Gastrocnemius medialis (tissue), 4 donors: Measurements from ENCODE around the gene SDHA.
"Not testable (repeated sequence)": the region's sequence is repeated elsewhere in the genome, so short reads cannot be mapped to it uniquely, and the experiment has no call there.

ENCODE experiments used
- CTCF ChIP-seq, 5 experiments: fragments of 450-650 bp in 3 of 5; fragments of 200-600 bp in 2 of 5; sonication (generic) in 2 of 5; IDR thresholded peaks in 4 of 5; conservative IDR thresholded peaks in 1 of 5; 1 replicate in 4 of 5; 2 replicates in 1 of 5; pipeline ENCODE4 v1.5.1; 2016 to 2019; ENCODE audit warnings: antibody characterized with exemption in 5 of 5, mild to moderate bottlenecking in 3 of 5, moderate library complexity in 3 of 5
- POLR2A ChIP-seq, 2 donors: fragments of 450-650 bp; IDR thresholded peaks; one replicate each; pipeline ENCODE4 v1.6.1; 2017; ENCODE audit warnings: antibody characterized with exemption in 2 of 2, mild to moderate bottlenecking in 2 of 2, moderate library complexity in 2 of 2

- not testable (repeated sequence) for TF ChIP-seq CTCF (IDR thresholded peaks at IDR 0.05 in 4 of 5, conservative IDR thresholded peaks at IDR 0.05 in 1 of 5); POLR2A (IDR thresholded peaks at IDR 0.05)
These were observed 2.0 kb upstream of the SDHA start for GRCh38 chr5:216076-216475.
